ENCODE measurements around the gene PWWP2A. TPM values are rescaled to one million over a fixed set of nuclear protein-coding genes. Genes with fewer than 3 reads are reported as not detected.

The PWWP2A gene
- total RNA-seq, 4 donors from 2014 or later, result 19.4 to 27.5 (median 21.0) TPM

DNA sequence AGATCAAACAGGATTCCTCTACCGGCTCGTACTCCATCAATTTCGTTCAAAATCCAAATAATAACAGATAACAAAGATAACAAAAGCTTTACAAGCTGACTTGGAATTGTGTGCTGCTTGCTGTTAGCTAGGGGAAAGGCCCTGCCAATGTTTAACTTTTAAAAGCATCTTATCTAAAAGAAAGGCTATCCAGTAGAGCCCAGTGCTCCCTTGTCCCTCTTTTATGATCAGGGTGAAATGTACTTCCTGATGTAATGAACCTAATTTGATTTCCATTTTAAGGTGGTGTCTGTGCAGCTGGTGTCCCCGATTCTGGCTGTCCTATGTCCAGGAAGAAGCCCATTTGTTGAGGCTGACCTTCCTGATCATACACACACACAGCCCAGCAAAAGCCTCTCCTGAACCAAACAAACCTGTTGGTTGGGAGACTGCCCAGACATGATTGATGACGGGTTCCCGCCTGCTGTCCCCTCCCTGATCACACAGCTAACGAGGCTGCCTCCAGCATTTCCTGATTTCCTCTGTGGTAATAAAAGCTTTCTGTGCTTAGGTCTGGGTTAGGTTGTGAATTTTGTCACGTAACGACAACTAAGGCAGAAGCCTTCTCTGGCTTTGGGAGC is 54.1 kb downstream of the PWWP2A start:
- TF ChIP-seq, protein P1, sequence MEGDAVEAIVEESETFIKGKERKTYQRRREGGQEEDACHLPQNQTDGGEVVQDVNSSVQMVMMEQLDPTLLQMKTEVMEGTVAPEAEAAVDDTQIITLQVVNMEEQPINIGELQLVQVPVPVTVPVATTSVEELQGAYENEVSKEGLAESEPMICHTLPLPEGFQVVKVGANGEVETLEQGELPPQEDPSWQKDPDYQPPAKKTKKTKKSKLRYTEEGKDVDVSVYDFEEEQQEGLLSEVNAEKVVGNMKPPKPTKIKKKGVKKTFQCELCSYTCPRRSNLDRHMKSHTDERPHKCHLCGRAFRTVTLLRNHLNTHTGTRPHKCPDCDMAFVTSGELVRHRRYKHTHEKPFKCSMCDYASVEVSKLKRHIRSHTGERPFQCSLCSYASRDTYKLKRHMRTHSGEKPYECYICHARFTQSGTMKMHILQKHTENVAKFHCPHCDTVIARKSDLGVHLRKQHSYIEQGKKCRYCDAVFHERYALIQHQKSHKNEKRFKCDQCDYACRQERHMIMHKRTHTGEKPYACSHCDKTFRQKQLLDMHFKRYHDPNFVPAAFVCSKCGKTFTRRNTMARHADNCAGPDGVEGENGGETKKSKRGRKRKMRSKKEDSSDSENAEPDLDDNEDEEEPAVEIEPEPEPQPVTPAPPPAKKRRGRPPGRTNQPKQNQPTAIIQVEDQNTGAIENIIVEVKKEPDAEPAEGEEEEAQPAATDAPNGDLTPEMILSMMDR (IDR thresholded peaks at IDR 0.05; ENCODE audit: low read depth), result no peak

DNA sequence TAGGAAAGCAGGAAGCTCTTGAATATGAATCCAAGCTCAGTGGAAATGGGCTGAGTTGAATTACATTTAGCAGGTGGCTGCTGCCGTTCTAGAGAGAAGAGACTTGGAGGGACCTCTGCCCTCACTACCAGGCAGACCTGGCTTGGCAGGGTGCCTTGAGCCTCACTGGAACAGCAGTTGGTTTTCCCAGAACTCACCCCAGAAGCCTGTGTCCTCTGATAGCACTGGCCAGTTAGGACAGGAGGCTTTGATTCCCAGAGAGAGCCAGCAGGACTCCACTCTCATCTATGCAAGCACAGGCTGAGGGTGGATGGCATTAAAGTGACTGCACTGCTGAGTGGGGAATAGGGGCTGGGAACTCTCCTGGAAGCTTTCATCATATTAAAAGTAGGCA is 54.8 kb downstream of the PWWP2A start:
- TF ChIP-seq, protein P1 (IDR thresholded peaks at IDR 0.05; ENCODE audit: low read depth), result no peak

DNA sequence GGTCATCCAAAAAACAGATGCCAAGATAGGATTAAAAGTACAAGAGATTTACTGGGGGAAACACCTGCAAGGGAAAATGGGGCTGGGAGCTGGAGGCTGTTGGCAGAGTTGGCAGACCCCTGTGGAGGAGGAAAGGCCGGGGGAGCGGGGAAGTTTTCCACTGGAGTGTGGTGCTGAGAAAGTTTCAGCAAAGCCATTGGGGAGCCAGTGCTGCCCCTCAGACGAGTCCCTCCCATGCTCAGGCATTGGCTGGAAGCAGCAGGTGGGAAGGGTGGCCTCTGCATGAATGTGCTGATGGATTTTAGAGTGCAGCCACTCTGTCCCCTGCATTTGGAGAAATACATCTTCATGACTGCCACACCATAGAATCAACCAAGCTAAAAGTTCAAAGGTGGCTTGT is 57.5 kb downstream of the PWWP2A start:
- TF ChIP-seq, protein P1 (IDR thresholded peaks at IDR 0.05; ENCODE audit: low read depth), result no peak

DNA sequence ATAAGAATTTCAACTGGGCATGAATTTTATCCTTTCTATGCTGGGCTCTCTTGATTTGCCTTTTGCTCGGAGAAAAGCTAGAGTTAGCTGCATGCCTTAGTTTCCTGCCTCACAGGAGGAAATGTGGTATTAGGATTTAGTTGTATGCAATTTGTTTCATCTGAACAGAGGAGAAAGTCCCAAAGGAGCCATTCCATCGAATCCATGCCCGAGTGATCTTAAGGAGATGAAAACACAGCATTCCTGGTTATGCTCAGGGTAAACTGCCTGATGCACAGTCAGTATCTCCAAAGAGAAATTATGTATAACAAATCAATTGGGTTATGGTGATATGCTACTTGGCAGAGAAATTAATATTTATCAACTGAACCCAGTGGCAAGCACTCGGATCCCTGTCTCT is 59.2 kb downstream of the PWWP2A start:
- TF ChIP-seq, protein P1 (IDR thresholded peaks at IDR 0.05; ENCODE audit: low read depth), result no peak

DNA sequence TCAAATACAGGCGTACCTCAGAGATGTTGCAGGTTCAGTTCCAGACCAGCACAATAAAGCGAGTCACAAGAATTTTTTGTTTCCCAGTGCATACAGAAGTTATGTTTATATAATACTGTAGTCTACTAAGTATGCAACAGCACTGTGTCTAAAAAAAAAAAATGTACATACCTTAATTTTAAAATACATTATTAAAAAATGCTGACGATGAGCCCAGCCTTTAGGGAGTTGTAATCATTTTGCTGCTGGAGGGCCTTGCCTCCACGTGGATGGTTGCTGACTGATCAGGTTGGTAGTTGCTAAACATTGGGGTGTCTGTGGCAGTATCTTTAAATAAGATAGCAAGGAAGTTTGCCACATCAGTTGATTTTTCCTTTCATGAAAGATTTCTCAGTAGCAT is 62.0 kb downstream of the PWWP2A start:
- TF ChIP-seq, protein P1 (IDR thresholded peaks at IDR 0.05; ENCODE audit: low read depth), result no peak

DNA sequence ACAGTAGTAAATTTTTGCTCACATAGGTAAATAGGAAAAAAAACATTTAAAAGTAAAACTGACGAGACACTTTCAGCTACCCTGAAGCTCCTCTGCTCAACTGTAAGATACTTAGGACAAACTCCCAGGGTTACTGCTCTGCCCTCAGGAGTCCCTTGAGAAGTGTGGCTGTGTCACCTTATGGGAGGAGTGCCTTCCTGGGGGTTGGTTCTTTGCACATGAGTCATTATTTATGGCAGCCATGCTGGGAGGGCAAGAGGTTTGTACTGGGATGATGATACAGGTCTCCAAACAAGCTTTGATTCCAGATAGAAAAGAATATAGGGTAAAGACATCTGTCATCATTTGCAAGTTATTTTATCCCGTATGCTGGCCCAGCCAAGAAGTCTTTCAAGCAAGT is 64.4 kb downstream of the PWWP2A start:
- TF ChIP-seq, protein P1 (IDR thresholded peaks at IDR 0.05; ENCODE audit: low read depth), result no peak

DNA sequence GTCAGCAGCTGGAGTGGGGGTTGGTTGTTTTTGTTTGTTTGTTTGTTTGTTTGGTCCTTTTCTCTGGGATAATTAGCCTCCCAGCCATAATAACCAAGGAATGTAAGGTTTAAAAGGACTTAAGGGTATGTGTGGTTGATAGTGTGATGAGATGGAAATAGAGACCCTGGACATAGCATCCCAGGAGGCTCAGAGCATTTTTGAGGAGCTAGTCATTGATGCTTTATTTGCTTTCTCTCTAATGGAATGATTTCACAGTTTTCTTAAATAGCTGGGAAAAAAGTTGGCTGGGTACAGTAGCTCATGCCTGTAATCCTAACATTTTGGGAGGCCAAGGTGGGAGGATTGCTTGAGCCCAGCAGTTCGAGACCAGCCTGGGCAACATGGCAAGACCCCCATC is 65.2 kb downstream of the PWWP2A start:
- TF ChIP-seq, protein P1 (IDR thresholded peaks at IDR 0.05; ENCODE audit: low read depth), result no peak

All from subcutaneous adipose tissue (tissue), 4 donors.